Endothelial cell of umbilical vein (primary cell): ENCODE measurements around the gene MOGAT1. TPM values are rescaled to one million over a fixed set of nuclear protein-coding genes. Genes with fewer than 3 reads are reported as not detected.
A peak's percentile ranks its signal among the peaks of the same experiment; 100 is the strongest.

ENCODE experiments used
- BruUV-seq: library from RNA; stranded (reverse); fragments of 400-500 nt; replicated peaks from 2 replicates; lab custom pipeline; 2021; lab: Mats Ljungman, UMichigan
- CTCF ChIA-PET: fragments of 300-600, 350-600 bp; sonication (Branson Sonifier 250); formaldehyde crosslinking; loops from one replicate; lab custom pipeline; 2021; ENCODE audit warnings: antibody characterized with exemption, inconsistent platforms; lab: Charles Lee
- POLR2A ChIA-PET: fragments of 300-600, 350-600 bp; sonication (Branson Sonifier 250); formaldehyde crosslinking; loops from one replicate; lab custom pipeline; 2021; ENCODE audit warnings: antibody characterized with exemption, inconsistent platforms; lab: Charles Lee
- DNase-seq: peaks from one replicate; pipeline ENCODE4 v3.0.0-alpha.2; 2011; ENCODE audit warnings: low read depth, low spot score
- FAIRE-seq: peaks from 2 replicates; lab custom pipeline; 2011; peaks lifted over from hg19 to GRCh38; lab: Jason Lieb, UNC
- H2AFZ ChIP-seq: 2 replicates; pipeline ENCODE4 v1.6.0; 2012; ENCODE audit warnings: low read depth, low read length, control low read depth, inconsistent platforms
- H3K27ac ChIP-seq: 2 replicates; pipeline ENCODE4 v1.5.1; 2011; ENCODE audit warnings: low read depth, mild to moderate bottlenecking, control low read depth, low read length, moderate library complexity; ENCODE audit not compliant: insufficient read depth
- H3K27me3 ChIP-seq, 2 experiments: 2 replicates each; pipeline versions ENCODE4 v1.6.0 to v1.6.1; 2011; ENCODE audit warnings: low read length in 2 of 2, mixed read lengths in 1 of 2; ENCODE audit not compliant: control insufficient read depth in 2 of 2, insufficient read depth in 2 of 2
- H3K36me3 ChIP-seq, 2 experiments: 2 replicates in 1 of 2; 3 replicates in 1 of 2; pipeline ENCODE4 v1.5.1; 2011; ENCODE audit warnings: low read length in 2 of 2, mild to moderate bottlenecking in 1 of 2, moderate library complexity in 1 of 2; ENCODE audit not compliant: control insufficient read depth in 2 of 2, insufficient read depth in 2 of 2; ENCODE audit errors: extremely low read depth in 1 of 2
- H3K4me1 ChIP-seq: 3 replicates; pipeline ENCODE4 v1.5.1; 2011; ENCODE audit warnings: mild to moderate bottlenecking, low read length; ENCODE audit not compliant: control insufficient read depth, insufficient read depth; ENCODE audit errors: extremely low read depth
- H3K4me2 ChIP-seq: 2 replicates; pipeline ENCODE4 v1.6.1; 2011; ENCODE audit warnings: low read length, control low read depth, mixed read lengths; ENCODE audit not compliant: insufficient read depth
- H3K4me3 ChIP-seq, 3 experiments: fragments of 200-600 bp in 1 of 3; sonication (generic), shearing (Covaris generic) in 1 of 3; replicated peaks in 1 of 3; 2 replicates each; pipeline ENCODE4 v1.5.1; 2011 to 2016; ENCODE audit warnings: control low read depth in 3 of 3, low read length in 3 of 3, mild to moderate bottlenecking in 2 of 3, inconsistent platforms in 1 of 3, low read depth in 1 of 3, moderate library complexity in 1 of 3; ENCODE audit not compliant: insufficient read depth in 1 of 3
- H3K79me2 ChIP-seq: 2 replicates; pipeline ENCODE4 v1.6.0; 2012; ENCODE audit warnings: low read length, inconsistent platforms; ENCODE audit not compliant: control insufficient read depth, insufficient read depth
- H3K9ac ChIP-seq: replicated peaks from 2 replicates; pipeline ENCODE3; 2011; ENCODE audit warnings: low read length, control low read depth; ENCODE audit not compliant: insufficient read depth; ENCODE audit errors: extremely low read depth
- H3K9me1 ChIP-seq: replicated peaks from 3 replicates; pipeline ENCODE4 v1.6.0; 2011; ENCODE audit warnings: mild to moderate bottlenecking, low read length; ENCODE audit not compliant: control insufficient read depth, insufficient read depth; ENCODE audit errors: extremely low read depth
- H3K9me3 ChIP-seq: replicated peaks from 2 replicates; pipeline ENCODE4 v1.5.1; 2012; ENCODE audit warnings: low read length, inconsistent platforms; ENCODE audit not compliant: control insufficient read depth, insufficient read depth
- H4K20me1 ChIP-seq: replicated peaks from 2 replicates; pipeline ENCODE3; 2011; ENCODE audit warnings: mild to moderate bottlenecking, low read length; ENCODE audit not compliant: control insufficient read depth, insufficient read depth; ENCODE audit errors: extremely low read depth
- EZH2 ChIP-seq: IDR thresholded peaks from 2 replicates; pipeline ENCODE4 v1.6.1; 2012; ENCODE audit warnings: borderline replicate concordance, low read depth, mild to moderate bottlenecking, moderate library complexity, low read length, inconsistent platforms; ENCODE audit not compliant: severe bottlenecking
- FOS ChIP-seq: IDR thresholded peaks from 2 replicates; pipeline ENCODE4 v1.6.1; 2011; ENCODE audit warnings: mild to moderate bottlenecking, low read length, moderate library complexity, borderline replicate concordance; ENCODE audit not compliant: insufficient read depth
- GATA2 ChIP-seq: IDR thresholded peaks from 2 replicates; pipeline ENCODE4 v1.7.0; 2011; ENCODE audit warnings: low read depth, mild to moderate bottlenecking, moderate library complexity, mixed read lengths, low read length; ENCODE audit not compliant: insufficient read length, insufficient read depth
- JUN ChIP-seq: IDR thresholded peaks from 2 replicates; pipeline ENCODE4 v1.6.1; 2011; ENCODE audit warnings: borderline replicate concordance, low read depth; ENCODE audit not compliant: insufficient read length, insufficient read depth
- MYC ChIP-seq: IDR thresholded peaks from one replicate; pipeline ENCODE4 v1.6.1; 2011; ENCODE audit warnings: mild to moderate bottlenecking, low read depth, low read length
- POLR2A ChIP-seq: IDR thresholded peaks from 2 replicates; pipeline ENCODE4 v1.6.1; 2012; ENCODE audit warnings: low read depth, mild to moderate bottlenecking, control low read depth, low read length
- POLR2AphosphoS5 ChIP-seq: IDR thresholded peaks from 2 replicates; pipeline ENCODE4 v1.6.1; 2012; ENCODE audit warnings: low read depth, mild to moderate bottlenecking, control low read depth, low read length, moderate library complexity; ENCODE audit not compliant: insufficient read depth
- dilution Hi-C: fragments of 300-500 bp; cut with MboI; formaldehyde crosslinking; loops from one replicate; pipeline ENCODE4 v1.15.0; 2019; ENCODE audit warnings: low sequenced_read_pairs; ENCODE audit not compliant: extremely low pct_ligation_motif_present
- intact Hi-C: fragments of 100-400 bp; cut with micrococcal nuclease; formaldehyde crosslinking; loops from one replicate; pipeline ENCODE4 v1.10.0; 2022
- polyA plus RNA-seq, 4 experiments: library from polyadenylated mRNA; depleted of rRNA in 3 of 4; stranded (reverse) in 3 of 4; unstranded in 1 of 4; fragments of >200 nt; gene quantifications; 2 replicates each; pipeline versions ENCODE4 v1.2.1 to v1.2.3, GENCODE V29; 2011 to 2012; ENCODE audit warnings: missing spikeins in 1 of 4
- total RNA-seq: library from RNA; stranded (reverse); gene quantifications from 2 replicates; pipeline ENCODE4 v1.2.3, GENCODE V29; 2021
- TF ChIP-seq, protein P1 (sequence below): IDR thresholded peaks from 2 replicates; pipeline ENCODE4 v1.6.1; 2011; ENCODE audit not compliant: insufficient read depth, insufficient read length

MOGAT1 gene
- total and polyA plus RNA-seq, 2 donors (not counting 3 experiments of a cell fraction or from before 2014, with no cell fraction given) = not detected

DNA sequence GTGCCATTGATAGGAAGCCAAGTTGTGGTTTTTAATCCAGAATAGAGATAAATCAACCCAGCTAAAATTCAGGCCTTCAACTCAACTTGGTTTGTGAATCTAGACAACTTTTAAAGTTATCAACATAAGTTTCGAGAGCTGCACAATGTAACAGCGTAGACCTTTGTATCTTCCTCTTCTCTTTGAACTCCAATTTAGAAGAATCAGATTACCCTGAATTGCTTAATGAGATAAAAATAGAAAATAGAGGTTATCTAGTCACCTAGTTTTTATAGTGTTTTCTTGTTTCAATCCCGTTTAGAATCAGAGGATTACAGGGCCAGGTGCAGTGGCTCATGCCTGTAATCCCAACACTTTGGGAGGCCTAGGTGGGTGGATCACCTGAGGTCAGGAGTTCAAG is 12.3 kb downstream of the MOGAT1 start:
- no TSS peak for BruUV-seq
- Histone ChIP-seq H3K9me3 (no peaks in the 10 kb centered on the region), H3K9ac (no peak overlapping the region), H3K4me1 (peaks cover 7% of the 10 kb centered on the region), H3K27me3 (peaks cover 19% of the 10 kb centered on the region in 2 experiments), H3K79me2 (no peaks in the 10 kb centered on the region), H3K27ac (no peak overlapping the region), H3K4me2 (no peak overlapping the region), H3K4me3 (no peak overlapping the region), H4K20me1 (no peaks in the 10 kb centered on the region), H3K9me1 (no peaks in the 10 kb centered on the region), H3K36me3 (no peaks in the 10 kb centered on the region), H2AFZ (no peak overlapping the region)
- no peak for DNase-seq
- no peak for TF ChIP-seq GATA2
- no peak for TF ChIP-seq POLR2AphosphoS5
- TF ChIP-seq, protein P1, sequence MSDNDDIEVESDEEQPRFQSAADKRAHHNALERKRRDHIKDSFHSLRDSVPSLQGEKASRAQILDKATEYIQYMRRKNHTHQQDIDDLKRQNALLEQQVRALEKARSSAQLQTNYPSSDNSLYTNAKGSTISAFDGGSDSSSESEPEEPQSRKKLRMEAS = no peak
- no peak for TF ChIP-seq MYC
- ChIA-PET CTCF (no interaction called here), POLR2A (no interaction called here)
- intact Hi-C loops = no loop called here
- FAIRE-seq = no peak
- dilution Hi-C loops = no loop called here

DNA sequence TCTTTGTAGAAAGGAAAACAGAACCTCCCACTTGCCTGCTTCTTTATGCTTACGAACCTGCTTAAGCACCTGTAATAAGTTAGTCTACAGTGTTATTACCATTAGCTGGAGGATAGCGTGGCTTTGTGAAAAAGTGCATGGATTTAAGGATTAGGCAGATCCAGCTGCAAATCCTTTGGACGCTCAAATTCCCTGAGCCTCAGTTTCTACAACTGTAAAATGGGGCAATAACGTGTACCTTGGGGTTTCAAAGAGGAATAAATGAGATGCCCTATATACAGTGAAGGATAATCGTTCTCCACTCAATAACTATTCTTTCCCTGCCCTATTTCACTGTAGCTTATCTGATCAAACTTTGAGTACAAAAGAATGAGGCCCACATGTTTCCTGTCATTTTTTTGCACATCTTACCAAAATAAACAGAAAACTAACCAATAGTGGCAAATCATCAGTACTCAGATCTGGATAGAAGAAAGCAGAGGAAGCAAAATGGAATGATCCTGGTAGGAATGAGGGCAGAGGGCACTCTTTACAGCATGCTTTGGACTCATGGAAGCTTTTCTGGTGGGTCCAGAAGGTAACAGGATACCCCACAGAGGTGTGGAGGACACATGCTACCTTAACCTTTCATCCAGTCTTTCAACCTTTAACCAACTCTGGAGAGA is 14.8 kb downstream of the MOGAT1 start:
- H3K27me3 ChIP-seq = peaks cover 4 to 11% of the 10 kb centered on the region in 2 experiments
- no TSS peak for BruUV-seq
- TF ChIP-seq, protein P1 = no peak
- TF ChIP-seq GATA2 = peak; percentile 44
- TF ChIP-seq FOS = no peak
- no peak for TF ChIP-seq POLR2AphosphoS5
- no peak for TF ChIP-seq EZH2
- TF ChIP-seq JUN = no peak
- TF ChIP-seq POLR2A = no peak
- no peaks in the 10 kb centered on the region for H4K20me1 ChIP-seq
- dilution Hi-C loops = no loop called here
- H3K79me2 ChIP-seq = no peaks in the 10 kb centered on the region
- peaks cover 7% of the 10 kb centered on the region for H3K4me1 ChIP-seq
- H3K4me2 ChIP-seq = peak overlapping the region; percentile 18
- no peak overlapping the region for H3K9ac ChIP-seq
- no peak overlapping the region for H3K4me3 ChIP-seq
- no peaks in the 10 kb centered on the region for H3K9me3 ChIP-seq
- H3K27ac ChIP-seq = no peak overlapping the region
- no peaks in the 10 kb centered on the region for H3K36me3 ChIP-seq
- CTCF ChIA-PET = interaction anchor here (0.8 to 4.7 kb wide), 5 partner anchors 9 to 252 kb away, joined by 3 to 23 read pairs (median 4); no protein-coding TSS in a partner anchor
- DNase-seq (peak; percentile 53), FAIRE-seq (peak; percentile 65)
- POLR2A ChIA-PET = no interaction called here
- intact Hi-C loops = no loop called here
- no peaks in the 10 kb centered on the region for H3K9me1 ChIP-seq
- H2AFZ ChIP-seq = no peak overlapping the region
